A549 (cell line): ENCODE measurements around the gene REC114. TPM values are rescaled to one million over a fixed set of nuclear protein-coding genes. Genes with fewer than 3 reads are reported as not detected.

Experiments used
- ATAC-seq, 2 experiments: fragments of 200-7000 bp in 1 of 2; fragments of >200 bp in 1 of 2; cut with Nextera tagmentation in 1 of 2; cut with Tn5 transposase in 1 of 2; 3 replicates each; pipeline versions ENCODE4 v1.8.0 to v1.9.1; 2018 to 2020; ENCODE audit warnings: mild to moderate bottlenecking in 1 of 2, moderate library complexity in 1 of 2
- CTCF ChIA-PET: fragments of 300-600 bp; sonication (Branson Sonifier 250); formaldehyde crosslinking; extraction: SDS; loops from one replicate; lab custom pipeline; 2021; ENCODE audit warnings: antibody characterized with exemption, inconsistent platforms; lab: Yijun Ruan, JAX
- POLR2A ChIA-PET: fragments of 350-600 bp; formaldehyde crosslinking; extraction: SDS; loops from one replicate; lab custom pipeline; 2021; ENCODE audit warnings: antibody characterized with exemption, inconsistent platforms; lab: Yijun Ruan, JAX
- DNase-seq, 2 experiments: peaks; one replicate each; pipeline versions ENCODE4 v3.0.0 to v3.0.0-alpha.2; 2011 to 2016; ENCODE audit warnings: low read depth in 1 of 2, low spot score in 1 of 2
- FAIRE-seq: peaks from 2 replicates; lab custom pipeline; 2011; peaks lifted over from hg19 to GRCh38; lab: Jason Lieb, UNC
- H3K27ac ChIP-seq, 2 experiments: fragments of >200 bp; sonication (Bioruptor Twin); formaldehyde crosslinking; 3 replicates each; pipeline ENCODE4 v1.5.1; 2016 to 2017
- H3K4me1 ChIP-seq: fragments of >200 bp; sonication (Bioruptor Twin); formaldehyde crosslinking; 3 replicates; pipeline ENCODE4 v1.6.1; 2016
- H3K4me2 ChIP-seq: fragments of >200 bp; sonication (Bioruptor Twin); formaldehyde crosslinking; 3 replicates; pipeline ENCODE4 v1.6.1; 2016
- H3K4me3 ChIP-seq: fragments of >200 bp; sonication (Bioruptor Twin); formaldehyde crosslinking; 3 replicates; pipeline ENCODE4 v1.5.1; 2016
- H3K9me3 ChIP-seq: fragments of >200 bp; sonication (Bioruptor Twin); formaldehyde crosslinking; 3 replicates; pipeline ENCODE4 v1.6.1; 2016
- BHLHE40 ChIP-seq: IDR thresholded peaks from 2 replicates; pipeline ENCODE4 v1.6.1; 2012; ENCODE audit warnings: low read depth, low read length, inconsistent platforms
- CBX2 ChIP-seq: fragments of 200-600 bp; sonication (generic); IDR thresholded peaks from 2 replicates; pipeline ENCODE4 v1.6.1; 2016; ENCODE audit warnings: low read depth, mild to moderate bottlenecking, borderline replicate concordance
- FOSB ChIP-seq: fragments of 250-450 bp; sonication (Bioruptor Pico); IDR thresholded peaks from 2 replicates; pipeline ENCODE4 v1.5.0; 2020; ENCODE audit warnings: mild to moderate bottlenecking, moderate library complexity
- HOXB13 ChIP-seq: fragments of 250-450 bp; sonication (Bioruptor Pico); IDR thresholded peaks from 2 replicates; pipeline ENCODE4 v1.5.0; 2020; ENCODE audit warnings: low read depth, mild to moderate bottlenecking, moderate library complexity
- HOXB5 ChIP-seq: fragments of 250-450 bp; sonication (Bioruptor Pico); IDR thresholded peaks from 2 replicates; pipeline ENCODE4 v1.5.0; 2020; ENCODE audit warnings: mild to moderate bottlenecking, moderate library complexity
- NPAS2 ChIP-seq: fragments of 250-450 bp; sonication (Bioruptor Pico); IDR thresholded peaks from 2 replicates; pipeline ENCODE4 v1.8.0; 2022; ENCODE audit warnings: mild to moderate bottlenecking, moderate library complexity, borderline replicate concordance
- NR3C1 ChIP-seq: fragments of >200 bp; sonication (Bioruptor Twin); formaldehyde crosslinking; IDR thresholded peaks from 3 replicates; pipeline ENCODE4 v1.6.1; 2017
- POLR2A ChIP-seq: IDR thresholded peaks from 2 replicates; pipeline ENCODE4 v1.6.1; 2012; ENCODE audit warnings: mild to moderate bottlenecking, low read length
- RAD21 ChIP-seq, 2 experiments: fragments of >200 bp in 1 of 2; sonication (Bioruptor Twin) in 1 of 2; formaldehyde crosslinking in 1 of 2; IDR thresholded peaks in 1 of 2; conservative IDR thresholded peaks in 1 of 2; 2 replicates in 1 of 2; 3 replicates in 1 of 2; pipeline ENCODE4 v1.6.1; 2012 to 2018; ENCODE audit warnings: inconsistent platforms in 1 of 2
- RNF2 ChIP-seq: fragments of 200-600 bp; sonication (generic); IDR thresholded peaks from 2 replicates; pipeline ENCODE4 v1.6.1; 2016; ENCODE audit warnings: low read depth, mild to moderate bottlenecking, antibody characterized with exemption, moderate library complexity, borderline replicate concordance
- TFCP2L1 ChIP-seq: fragments of 250-450 bp; sonication (Bioruptor Pico); IDR thresholded peaks from 2 replicates; pipeline ENCODE4 v1.5.0; 2021; ENCODE audit warnings: mild to moderate bottlenecking
- ZC3H11A ChIP-seq: fragments of 450-650 bp; IDR thresholded peaks from 2 replicates; pipeline ENCODE4 v1.6.1; 2014; ENCODE audit warnings: antibody characterized with exemption, mild to moderate bottlenecking
- ZNF302 ChIP-seq: fragments of 250-450 bp; sonication (Bioruptor Pico); IDR thresholded peaks from 2 replicates; pipeline ENCODE4 v1.9.0; 2021; ENCODE audit warnings: inconsistent platforms, mild to moderate bottlenecking, moderate library complexity
- ZSCAN20 ChIP-seq: fragments of 250-450 bp; sonication (Bioruptor Pico); IDR thresholded peaks from 2 replicates; pipeline ENCODE4 v1.8.0; 2022; ENCODE audit warnings: mild to moderate bottlenecking, moderate library complexity
- WGBS: methylation state at CpG from one replicate; pipeline ENCODE4 v1.1.6; 2017; ENCODE audit errors: missing lambda C conversion rate; 5-methylcytosine and 5-hydroxymethylcytosine counted together
- polyA plus RNA-seq, 4 experiments: library from polyadenylated mRNA; depleted of rRNA in 3 of 4; stranded (reverse); fragments of >200 nt; fragmentation: RNase III in 1 of 4; extraction: RNeasy Plus Mini Kit Qiagen cat#74134 plus additional on column Dnase treatment in 1 of 4; gene quantifications; 2 replicates in 3 of 4; 3 replicates in 1 of 4; pipeline ENCODE4 v1.2.3, GENCODE V29; 2011 to 2017
- TF ChIP-seq, protein P1 (sequence below): fragments of >200 bp; sonication (Bioruptor Twin); formaldehyde crosslinking; IDR thresholded peaks from 2 replicates; pipeline ENCODE4 v1.6.1; 2016
- TF ChIP-seq, protein P2 (sequence below): IDR thresholded peaks from 2 replicates; pipeline ENCODE4 v1.6.1; 2012
- TF ChIP-seq, protein P3 (sequence below): fragments of >200 bp; sonication (Bioruptor Twin); formaldehyde crosslinking; IDR thresholded peaks from 3 replicates; pipeline ENCODE4 v1.6.1; 2016
- TF ChIP-seq, protein P4 (sequence below): fragments of 150-350 bp; IDR thresholded peaks from 2 replicates; pipeline ENCODE4 v1.6.1; 2014; ENCODE audit warnings: low read depth, mild to moderate bottlenecking, low read length
- TF ChIP-seq, protein P5 (sequence below): fragments of 450-650 bp; IDR thresholded peaks from 2 replicates; pipeline ENCODE4 v1.6.1; 2014; ENCODE audit warnings: antibody characterized with exemption
- TF ChIP-seq, protein P6 (sequence below): IDR thresholded peaks from 2 replicates; pipeline ENCODE4 v1.6.1; 2012; ENCODE audit warnings: low read depth, borderline replicate concordance

The REC114 gene
- polyA plus RNA-seq, 2 of the 4 experiments (the other 2 are of a cell fraction), result not detected

DNA sequence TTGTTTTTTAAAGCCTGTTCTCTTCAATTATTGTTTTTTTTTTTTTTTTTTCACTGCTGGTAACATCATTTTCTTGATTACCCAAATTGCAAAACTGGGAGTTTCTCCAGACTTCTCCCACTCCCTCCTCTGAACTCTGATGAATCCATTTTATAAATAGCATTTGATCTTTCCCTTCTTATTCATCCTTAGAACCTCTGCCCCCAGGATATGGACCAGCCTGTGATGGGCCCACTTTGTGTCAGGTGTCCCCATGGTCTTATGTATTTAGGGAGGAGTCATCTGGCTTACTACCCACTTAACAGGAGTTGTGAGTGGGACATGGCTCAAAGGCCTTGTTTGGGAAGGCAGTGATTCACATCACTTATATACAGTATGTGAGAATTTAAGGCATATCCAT is 57.7 kb downstream of the REC114 start (continued):
- TF ChIP-seq FOSB (CRISPR knock-in tag) (no peak), POLR2A (no peak), RNF2 (no peak)
- TF ChIP-seq, protein P1, sequence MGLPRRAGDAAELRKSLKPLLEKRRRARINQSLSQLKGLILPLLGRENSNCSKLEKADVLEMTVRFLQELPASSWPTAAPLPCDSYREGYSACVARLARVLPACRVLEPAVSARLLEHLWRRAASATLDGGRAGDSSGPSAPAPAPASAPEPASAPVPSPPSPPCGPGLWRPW, result no peak

DNA sequence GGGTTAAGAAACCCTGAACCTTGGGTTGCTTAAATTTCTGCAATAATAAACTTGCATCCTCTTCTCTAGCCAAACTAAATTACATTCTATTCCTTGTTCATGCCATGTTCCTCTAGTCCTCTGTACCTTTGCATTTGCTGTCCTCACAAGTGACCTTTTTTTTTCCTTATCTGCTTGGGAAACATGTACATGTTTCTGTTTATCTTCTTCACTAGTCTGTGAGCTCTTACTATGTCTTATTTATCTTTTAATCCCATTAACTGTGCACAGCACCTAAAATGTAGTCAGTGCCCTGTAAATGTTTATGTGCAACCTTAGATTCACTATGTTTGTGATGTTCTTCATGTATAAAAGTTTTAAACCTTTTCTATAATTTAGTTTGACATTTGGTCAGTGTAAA is 61.9 kb downstream of the REC114 start:
- ATAC-seq, result no peak
- H3K9me3 ChIP-seq, result no peaks in the 10 kb centered on the region
- TF ChIP-seq, protein P2, sequence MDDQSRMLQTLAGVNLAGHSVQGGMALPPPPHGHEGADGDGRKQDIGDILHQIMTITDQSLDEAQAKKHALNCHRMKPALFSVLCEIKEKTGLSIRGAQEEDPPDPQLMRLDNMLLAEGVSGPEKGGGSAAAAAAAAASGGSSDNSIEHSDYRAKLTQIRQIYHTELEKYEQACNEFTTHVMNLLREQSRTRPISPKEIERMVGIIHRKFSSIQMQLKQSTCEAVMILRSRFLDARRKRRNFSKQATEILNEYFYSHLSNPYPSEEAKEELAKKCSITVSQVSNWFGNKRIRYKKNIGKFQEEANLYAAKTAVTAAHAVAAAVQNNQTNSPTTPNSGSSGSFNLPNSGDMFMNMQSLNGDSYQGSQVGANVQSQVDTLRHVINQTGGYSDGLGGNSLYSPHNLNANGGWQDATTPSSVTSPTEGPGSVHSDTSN, result no peak
- TF ChIP-seq, protein P1, result no peak
- TF ChIP-seq HOXB5 (CRISPR knock-in tag), result no peak
- no peaks in the 10 kb centered on the region for H3K4me1 ChIP-seq
- H3K27ac ChIP-seq, result no peak overlapping the region
- no peak overlapping the region for H3K4me3 ChIP-seq
- no peak for FAIRE-seq
- POLR2A ChIA-PET, result no interaction called here
- H3K4me2 ChIP-seq, result no peak overlapping the region
- DNase-seq, result no peak
- CTCF ChIA-PET, result interaction anchor here (1.6 kb wide), 1 partner anchor 10 kb away, joined by 4 read pairs; no protein-coding TSS in a partner anchor

DNA sequence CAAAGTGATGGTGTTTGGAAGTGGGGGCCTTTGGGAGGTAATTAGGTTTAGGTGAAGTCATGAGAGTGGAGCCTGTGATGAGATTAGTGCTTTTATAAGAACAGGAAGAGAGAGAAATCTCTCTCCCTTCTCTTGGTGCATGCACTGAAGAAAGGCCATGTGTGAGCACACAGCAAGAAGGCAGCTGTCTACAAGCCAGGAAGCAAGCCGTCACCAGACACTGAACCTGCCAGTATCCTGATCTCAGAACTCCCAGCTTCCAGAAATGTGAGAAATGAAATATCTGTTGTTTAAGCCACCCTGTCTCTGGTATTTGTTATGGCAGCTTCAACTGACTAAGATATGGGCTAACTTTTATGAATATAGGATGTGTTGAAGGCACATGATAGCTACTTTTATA is 72.6 kb downstream of the REC114 start:
- no peaks in the 10 kb centered on the region for H3K4me1 ChIP-seq
- ATAC-seq, result no peak

More for the DNA sequence above, 72.6 kb downstream of the REC114 start:
- 87% methylated on average over 1 of the region's 1 CpG for WGBS
- Histone ChIP-seq H3K4me2 (no peak overlapping the region), H3K27ac (no peak overlapping the region), H3K4me3 (no peak overlapping the region), H3K9me3 (no peaks in the 10 kb centered on the region)
- ChIA-PET CTCF (interaction anchor here (0.6 to 1.0 kb wide), 3 partner anchors 30 to 225 kb away, joined by 3 to 6 read pairs (median 3); no protein-coding TSS in a partner anchor), POLR2A (no interaction called here)
- DNase-seq (no peak), FAIRE-seq (no peak)
- TF ChIP-seq HOXB13 (CRISPR knock-in tag), result no peak
- TF ChIP-seq RAD21 (conservative IDR thresholded peaks at IDR 0.05 in 1 of 2, IDR thresholded peaks at IDR 0.05 in 1 of 2), result no peak
- no peak for TF ChIP-seq CBX2
- TF ChIP-seq, protein P3, sequence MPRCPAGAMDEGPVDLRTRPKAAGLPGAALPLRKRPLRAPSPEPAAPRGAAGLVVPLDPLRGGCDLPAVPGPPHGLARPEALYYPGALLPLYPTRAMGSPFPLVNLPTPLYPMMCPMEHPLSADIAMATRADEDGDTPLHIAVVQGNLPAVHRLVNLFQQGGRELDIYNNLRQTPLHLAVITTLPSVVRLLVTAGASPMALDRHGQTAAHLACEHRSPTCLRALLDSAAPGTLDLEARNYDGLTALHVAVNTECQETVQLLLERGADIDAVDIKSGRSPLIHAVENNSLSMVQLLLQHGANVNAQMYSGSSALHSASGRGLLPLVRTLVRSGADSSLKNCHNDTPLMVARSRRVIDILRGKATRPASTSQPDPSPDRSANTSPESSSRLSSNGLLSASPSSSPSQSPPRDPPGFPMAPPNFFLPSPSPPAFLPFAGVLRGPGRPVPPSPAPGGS, result no peak
- TF ChIP-seq BHLHE40, result no peak
- no peak for TF ChIP-seq TFCP2L1
- no peak for TF ChIP-seq NR3C1
- TF ChIP-seq POLR2A, result no peak
- TF ChIP-seq, protein P4, sequence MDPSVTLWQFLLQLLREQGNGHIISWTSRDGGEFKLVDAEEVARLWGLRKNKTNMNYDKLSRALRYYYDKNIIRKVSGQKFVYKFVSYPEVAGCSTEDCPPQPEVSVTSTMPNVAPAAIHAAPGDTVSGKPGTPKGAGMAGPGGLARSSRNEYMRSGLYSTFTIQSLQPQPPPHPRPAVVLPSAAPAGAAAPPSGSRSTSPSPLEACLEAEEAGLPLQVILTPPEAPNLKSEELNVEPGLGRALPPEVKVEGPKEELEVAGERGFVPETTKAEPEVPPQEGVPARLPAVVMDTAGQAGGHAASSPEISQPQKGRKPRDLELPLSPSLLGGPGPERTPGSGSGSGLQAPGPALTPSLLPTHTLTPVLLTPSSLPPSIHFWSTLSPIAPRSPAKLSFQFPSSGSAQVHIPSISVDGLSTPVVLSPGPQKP, result no peak
- TF ChIP-seq, protein P5, sequence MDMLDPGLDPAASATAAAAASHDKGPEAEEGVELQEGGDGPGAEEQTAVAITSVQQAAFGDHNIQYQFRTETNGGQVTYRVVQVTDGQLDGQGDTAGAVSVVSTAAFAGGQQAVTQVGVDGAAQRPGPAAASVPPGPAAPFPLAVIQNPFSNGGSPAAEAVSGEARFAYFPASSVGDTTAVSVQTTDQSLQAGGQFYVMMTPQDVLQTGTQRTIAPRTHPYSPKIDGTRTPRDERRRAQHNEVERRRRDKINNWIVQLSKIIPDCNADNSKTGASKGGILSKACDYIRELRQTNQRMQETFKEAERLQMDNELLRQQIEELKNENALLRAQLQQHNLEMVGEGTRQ, result no peak
- no peak for TF ChIP-seq NPAS2
- TF ChIP-seq ZSCAN20 (CRISPR knock-in tag), result no peak
- TF ChIP-seq, protein P6, sequence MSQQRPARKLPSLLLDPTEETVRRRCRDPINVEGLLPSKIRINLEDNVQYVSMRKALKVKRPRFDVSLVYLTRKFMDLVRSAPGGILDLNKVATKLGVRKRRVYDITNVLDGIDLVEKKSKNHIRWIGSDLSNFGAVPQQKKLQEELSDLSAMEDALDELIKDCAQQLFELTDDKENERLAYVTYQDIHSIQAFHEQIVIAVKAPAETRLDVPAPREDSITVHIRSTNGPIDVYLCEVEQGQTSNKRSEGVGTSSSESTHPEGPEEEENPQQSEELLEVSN, result no peak
- TF ChIP-seq ZC3H11A, result no peak
- TF ChIP-seq ZNF302, result no peak
